KBM-7 (cell line): ENCODE results near the gene SP6.

Source experiments
- DNase-seq: peaks from one replicate; pipeline ENCODE4 v3.0.0-alpha.2; 2015
- in situ Hi-C: fragments of 300-500 bp; cut with MboI; formaldehyde crosslinking; loops from 2 replicates; pipeline ENCODE4 v1.14.3; 2020; ENCODE audit warnings: low sequenced_read_pairs, low pct_unique_long_range_greater_than_20kb, mixed read lengths

SP6 gene

DNA sequence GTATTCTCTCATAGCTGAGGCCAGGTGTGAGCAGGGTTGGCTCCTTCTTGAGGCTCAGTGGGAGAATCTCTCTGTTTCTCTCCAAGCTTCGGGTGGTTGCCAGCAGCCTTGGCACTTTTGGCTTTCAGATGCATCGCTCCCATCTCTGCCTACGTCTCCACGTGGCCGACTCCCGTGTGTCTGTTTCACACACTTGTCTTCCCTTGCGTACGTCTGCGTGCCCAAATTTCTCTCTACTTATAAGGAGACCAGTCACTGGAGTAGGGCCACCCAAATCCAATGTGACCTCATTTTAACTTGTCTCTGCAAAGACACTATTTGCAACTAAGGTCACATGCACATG lies 44.1 kb downstream of the SP6 start:
- in situ Hi-C loops = no loop called here
- DNase-seq = no peak

DNA sequence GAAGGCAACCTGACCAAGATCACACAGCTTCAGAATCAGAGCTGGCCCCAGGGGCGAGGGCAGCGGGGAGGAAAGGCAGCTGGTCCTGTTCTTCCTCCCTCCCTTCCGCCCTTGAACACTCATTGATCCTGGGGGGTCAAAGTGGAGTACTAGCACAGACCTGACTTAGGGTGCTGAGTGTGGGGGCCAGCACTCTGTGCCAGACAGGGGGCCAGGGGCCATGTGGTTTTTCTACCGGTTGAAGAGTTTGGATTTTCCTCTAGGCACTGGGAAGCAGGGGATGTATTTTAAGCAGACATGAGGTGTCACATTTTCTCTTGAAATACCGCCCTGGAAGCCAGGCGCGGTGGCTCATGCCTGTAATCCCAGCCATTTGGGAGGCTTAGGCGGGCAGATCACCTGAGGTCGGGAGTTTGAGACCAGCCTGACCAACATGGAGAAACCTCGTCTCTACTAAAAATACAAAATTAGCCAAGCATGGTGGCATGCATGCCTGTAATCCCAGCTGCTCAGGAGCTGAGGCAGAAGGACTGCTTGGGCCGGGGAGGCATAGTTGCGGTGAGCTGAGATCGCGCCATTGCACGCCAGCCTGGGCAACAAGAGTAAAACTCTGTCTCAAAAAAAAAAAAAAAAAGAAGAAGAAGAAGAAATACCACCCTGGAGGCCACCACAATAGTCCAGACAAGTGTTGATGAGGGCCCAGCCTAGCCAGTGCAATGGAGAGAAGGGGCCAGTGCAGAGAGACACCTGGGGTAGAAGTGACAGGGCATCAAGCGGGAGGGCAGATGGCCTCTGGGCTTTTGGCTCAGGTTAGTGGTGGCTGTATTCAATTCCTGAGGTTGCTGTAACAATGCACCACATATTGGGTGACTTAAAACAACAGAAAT lies 44.7 kb downstream of the SP6 start:
- in situ Hi-C loops = no loop called here
- no peak for DNase-seq

GRCh38 chr17:47804461-47804860 lies 46.5 kb downstream of the SP6 start:
- DNase-seq = no peak
- in situ Hi-C loops = no loop called here

GRCh38 chr17:47803751-47804150 lies 47.2 kb downstream of the SP6 start:
- no peak for DNase-seq
- in situ Hi-C loops = no loop called here

GRCh38 chr17:47803201-47803600 lies 47.8 kb downstream of the SP6 start:
- DNase-seq = no peak
- in situ Hi-C loops = no loop called here

- in situ Hi-C loops = no loop called here
- peak; percentile 58 for DNase-seq
Measured at GRCh38 chr17:47802341-47803022, 48.5 kb downstream of the SP6 start.

DNA sequence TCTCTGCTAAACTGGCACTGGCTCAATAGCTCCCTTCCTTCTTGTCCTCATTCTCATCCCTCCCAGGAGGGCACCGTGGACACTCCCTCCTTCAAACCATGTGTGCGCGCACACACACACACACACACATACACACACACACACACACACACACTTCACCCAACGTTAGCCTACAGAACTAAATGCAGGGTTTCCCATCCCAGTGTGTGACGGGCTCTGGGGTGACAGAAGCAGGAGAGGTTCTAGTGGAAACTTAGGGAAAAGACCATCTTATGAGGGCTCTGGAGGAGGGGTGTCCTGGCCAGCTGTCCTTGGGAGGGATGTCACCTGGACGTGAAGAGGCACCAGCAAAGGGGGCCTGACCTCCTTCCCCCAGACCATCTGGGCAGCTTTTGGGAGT lies 49.1 kb downstream of the SP6 start:
- DNase-seq = no peak
- in situ Hi-C loops = no loop called here

DNA sequence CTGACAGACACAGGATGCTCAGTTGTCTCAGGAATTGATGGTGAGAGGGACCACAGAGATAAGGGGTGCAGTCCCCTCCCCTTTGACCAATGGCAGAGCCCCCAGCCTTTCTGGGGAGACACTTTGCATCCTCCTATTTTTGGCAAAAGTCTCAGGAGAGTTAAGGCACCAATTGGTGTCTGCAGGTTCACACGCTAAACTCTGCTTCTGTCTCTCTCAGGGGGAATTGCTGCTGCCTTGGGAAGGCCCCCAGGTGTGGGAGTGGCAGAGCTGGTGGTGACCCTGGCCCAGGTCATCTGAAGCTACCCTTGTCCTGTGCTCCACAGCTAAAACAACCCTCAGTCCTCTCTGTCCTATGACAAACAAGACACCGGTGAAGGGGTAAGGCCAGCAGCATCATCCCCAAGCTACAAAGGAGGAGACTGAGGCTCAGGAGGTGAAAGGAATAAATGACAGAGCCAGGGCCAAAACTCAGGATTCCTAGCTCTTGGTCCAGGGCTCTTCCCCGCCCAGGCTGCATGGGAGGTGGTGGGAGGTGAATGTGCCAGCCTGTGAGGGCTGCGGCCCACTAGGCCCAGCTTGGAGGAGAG lies 49.7 kb downstream of the SP6 start:
- in situ Hi-C loops = no loop called here
- no peak for DNase-seq

DNA sequence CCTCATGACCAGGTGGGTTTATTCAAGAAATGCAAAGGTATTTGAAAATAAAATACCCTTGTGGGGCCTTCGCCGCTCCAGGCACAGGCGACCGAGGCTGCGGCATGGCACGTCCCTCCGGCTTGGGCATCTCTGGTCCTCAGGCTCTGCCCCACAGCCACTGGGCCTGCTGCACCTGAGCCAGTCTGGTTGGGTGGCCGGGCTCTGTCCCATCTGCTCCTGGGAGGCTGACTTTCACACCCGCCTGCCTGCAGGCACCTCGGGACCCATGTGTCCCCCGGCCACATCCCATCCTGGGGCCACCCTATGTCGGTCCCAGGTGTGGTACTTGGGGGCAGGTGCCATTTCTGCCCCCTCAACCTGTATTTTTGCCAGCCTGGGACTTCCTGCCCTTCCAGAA lies 50.3 kb downstream of the SP6 start:
- in situ Hi-C loops = no loop called here

GRCh38 chr17:47797797-47798196 lies 53.2 kb downstream of the SP6 start:
- in situ Hi-C loops = no loop called here

More for the DNA sequence above, 50.3 kb downstream of the SP6 start:
- DNase-seq = no peak

More at GRCh38 chr17:47797797-47798196, 53.2 kb downstream of the SP6 start:
- DNase-seq = no peak
